ENCODE data around the gene AP3M1. TPM values are rescaled to one million over a fixed set of nuclear protein-coding genes. Genes with fewer than 3 reads are reported as not detected.
A peak's percentile ranks its signal among the peaks of the same experiment; 100 is the strongest.

Gene AP3M1
- total RNA-seq, 2 experiments from 2014 or later: 35.4 to 42.2 TPM

GRCh38 chr10:74137992-74138391 is 12.6 kb downstream of the AP3M1 start:
- CTCF ChIA-PET: interaction anchor here (0.7 to 2.3 kb wide), 5 partner anchors 12 to 164 kb away, joined by 3 to 9 read pairs (median 4); partner anchors contain the start of gene AP3M1
- H3K4me1 Mint-ChIP-seq (ENCODE audit: low read depth): peaks cover 4% of the 10 kb centered on the region
- no peak for ATAC-seq

DNA sequence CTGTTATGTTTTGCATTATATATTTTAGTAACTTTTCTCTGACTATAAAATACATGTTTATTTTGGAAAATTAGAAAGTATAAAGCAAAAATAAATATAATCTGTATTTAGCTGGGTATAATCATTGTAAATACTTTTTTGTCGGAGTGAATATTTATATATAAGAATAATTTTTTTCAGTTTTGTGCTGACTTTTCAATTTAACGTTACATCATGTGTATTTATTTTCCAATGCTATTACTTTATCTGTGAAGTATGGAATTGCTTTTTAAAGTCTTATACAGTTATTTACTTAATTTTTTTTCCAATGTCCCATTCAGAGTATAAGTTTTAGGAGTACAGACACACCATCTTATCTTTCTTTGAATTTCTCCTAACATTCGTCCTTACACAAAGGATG is 15.2 kb downstream of the AP3M1 start:
- no peak for ATAC-seq
- intact Hi-C loops (cut with micrococcal nuclease): no loop called here
- POLR2A ChIA-PET: interaction anchor here (0.8 kb wide), 1 partner anchor 27 kb away, joined by 3 read pairs; no protein-coding TSS in a partner anchor
- peaks cover 33% of the 10 kb centered on the region for H3K36me3 Mint-ChIP-seq (ENCODE audit: low read depth)
- H3K4me1 Mint-ChIP-seq (ENCODE audit: low read depth): no peaks in the 10 kb centered on the region
- TF ChIP-seq CTCF (IDR thresholded peaks at IDR 0.05): no peak
- CTCF ChIA-PET: interaction anchor here (1.0 kb wide), 1 partner anchor 13 kb away, joined by 3 read pairs; no protein-coding TSS in a partner anchor
- no peaks in the 10 kb centered on the region for H3K27me3 Mint-ChIP-seq
- no peak overlapping the region for H3K27ac Mint-ChIP-seq
- H3K9me3 Mint-ChIP-seq: no peaks in the 10 kb centered on the region
- H3K4me3 Mint-ChIP-seq: no peak overlapping the region
- DNase-seq: no peak

More at GRCh38 chr10:74137992-74138391, 12.6 kb downstream of the AP3M1 start:
- Mint-ChIP-seq H3K27ac (no peak overlapping the region), H3K27me3 (no peaks in the 10 kb centered on the region), H3K36me3 (ENCODE audit: low read depth) (peaks cover 28% of the 10 kb centered on the region), H3K4me3 (no peak overlapping the region), H3K9me3 (no peaks in the 10 kb centered on the region)
- POLR2A ChIA-PET: interaction anchor here (1.9 kb wide), 1 partner anchor 12 kb away, joined by 7 read pairs; the partner anchor contains the start of genes ADK and AP3M1
- intact Hi-C loops (cut with micrococcal nuclease): no loop called here
- DNase-seq: no peak
- TF ChIP-seq CTCF (IDR thresholded peaks at IDR 0.05): no peak

- H3K36me3 Mint-ChIP-seq (ENCODE audit: low read depth): peaks cover 35% of the 10 kb centered on the region
- H3K27ac Mint-ChIP-seq: no peak overlapping the region
- no peak for ATAC-seq
- no peak overlapping the region for H3K4me3 Mint-ChIP-seq
- DNase-seq: no peak
- intact Hi-C loops (cut with micrococcal nuclease): no loop called here
- H3K4me1 Mint-ChIP-seq (ENCODE audit: low read depth): no peaks in the 10 kb centered on the region
- TF ChIP-seq CTCF (IDR thresholded peaks at IDR 0.05): no peak
- CTCF ChIA-PET: interaction anchor here (1.1 to 1.2 kb wide), 2 partner anchors 31 to 80 kb away, joined by 3 read pairs; no protein-coding TSS in a partner anchor
- H3K9me3 Mint-ChIP-seq: no peaks in the 10 kb centered on the region
- no peaks in the 10 kb centered on the region for H3K27me3 Mint-ChIP-seq
- POLR2A ChIA-PET: no interaction called here
Measured at GRCh38 chr10:74133923-74134820, 16.5 kb downstream of the AP3M1 start.

DNA sequence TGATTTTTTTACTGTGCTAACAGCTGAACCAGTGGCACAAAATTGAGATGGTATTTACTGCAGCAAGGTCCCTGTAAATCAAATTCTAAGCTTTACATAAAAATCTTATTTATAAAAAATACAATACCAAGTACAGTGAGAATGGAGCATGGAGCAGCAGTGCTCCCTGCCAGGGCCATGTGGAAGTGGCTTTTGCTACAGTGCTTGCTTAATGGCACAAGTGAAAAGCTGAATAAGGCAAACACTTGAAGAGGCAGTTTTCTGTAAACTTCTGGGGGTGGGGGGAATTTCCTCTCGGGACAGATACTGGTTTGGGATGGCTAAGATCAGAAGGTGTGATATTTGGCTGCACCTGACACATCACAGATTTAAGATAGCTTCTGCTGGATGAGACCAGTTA is 27.5 kb downstream of the AP3M1 start:
- Mint-ChIP-seq H3K4me3 (no peak overlapping the region), H3K9me3 (no peaks in the 10 kb centered on the region), H3K4me1 (ENCODE audit: low read depth) (peaks cover 4% of the 10 kb centered on the region), H3K27me3 (no peaks in the 10 kb centered on the region), H3K36me3 (ENCODE audit: low read depth) (peaks cover 50% of the 10 kb centered on the region), H3K27ac (peak overlapping the region; percentile 37)
- ChIA-PET CTCF (interaction anchor here (1.1 to 1.9 kb wide), 5 partner anchors 13 to 90 kb away, joined by 3 to 4 read pairs (median 4); no protein-coding TSS in a partner anchor), POLR2A (interaction anchor here (0.8 to 1.2 kb wide), 3 partner anchors 24 to 27 kb away, joined by 3 read pairs; no protein-coding TSS in a partner anchor)
- intact Hi-C loops (cut with micrococcal nuclease): no loop called here
- ATAC-seq (no peak), DNase-seq (no peak)
- no peak for TF ChIP-seq CTCF (IDR thresholded peaks at IDR 0.05)
